Measurements from ENCODE around the gene PARP6. TPM values are rescaled to one million over a fixed set of nuclear protein-coding genes. Genes with fewer than 3 reads are reported as not detected.

Gene PARP6
- total RNA-seq, 2 experiments from 2014 or later = 48.7 to 50.1 TPM

DNA sequence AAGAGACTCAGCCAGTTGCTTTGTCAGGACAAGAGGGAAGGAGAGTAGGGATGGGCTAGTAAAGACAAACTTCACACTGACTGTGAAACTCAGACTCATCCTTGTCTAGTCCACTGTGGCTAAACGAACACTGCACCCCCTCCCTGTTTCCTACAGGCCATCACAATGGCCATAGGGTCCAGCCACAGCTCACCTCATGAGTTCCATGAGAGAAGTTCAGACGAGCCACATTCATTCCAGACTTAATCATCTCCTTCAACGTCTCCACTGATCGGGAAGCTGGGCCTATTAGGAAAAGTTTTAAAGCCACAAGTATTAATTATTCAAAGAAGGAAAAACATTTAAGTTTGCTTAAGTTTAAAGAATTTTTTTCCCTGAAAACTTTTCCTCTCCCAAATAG, 55.1 kb downstream of the PARP6 start:
- peak overlapping the region; percentile 55 for H3K27ac Mint-ChIP-seq

DNA sequence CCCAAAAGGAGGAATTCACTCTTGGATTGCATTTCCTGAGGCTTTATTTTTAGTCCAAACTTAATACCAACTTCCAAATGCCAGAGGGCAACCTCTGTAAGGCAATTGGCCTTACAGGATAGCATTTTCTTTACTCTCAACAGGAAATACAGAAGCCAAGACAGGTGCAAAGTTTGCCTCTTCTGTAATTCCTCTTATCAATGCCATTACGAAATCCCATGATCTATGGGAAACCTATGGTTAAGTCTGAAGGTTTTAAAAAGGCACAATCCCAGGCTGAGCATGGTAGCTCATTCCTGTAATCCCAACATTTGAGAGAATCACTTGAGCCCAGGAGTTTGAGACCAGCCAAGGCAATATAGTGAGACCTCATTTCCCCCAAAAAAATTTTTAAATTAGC, 56.3 kb downstream of the PARP6 start:
- ATAC-seq = no peak
- Mint-ChIP-seq H3K27ac (no peak overlapping the region), H3K4me3 (no peak overlapping the region), H3K4me1 (ENCODE audit: low read depth) (peaks cover 45% of the 10 kb centered on the region), H3K27me3 (no peaks in the 10 kb centered on the region), H3K36me3 (ENCODE audit: low read depth) (peaks cover 71% of the 10 kb centered on the region), H3K9me3 (no peaks in the 10 kb centered on the region)
- DNase-seq = no peak
- intact Hi-C loops (cut with micrococcal nuclease) = no loop called here
- no peak for TF ChIP-seq CTCF (IDR thresholded peaks at IDR 0.05)
- ChIA-PET POLR2A (interaction anchor here (0.9 to 3.2 kb wide), 7 partner anchors 10 to 69 kb away, joined by 3 to 28 read pairs (median 3); partner anchors contain the start of genes GRAMD2A and PKM), CTCF (interaction anchor here (1.1 to 3.7 kb wide), 2 partner anchors 11 to 16 kb away, joined by 3 to 26 read pairs; no protein-coding TSS in a partner anchor)

More for the DNA sequence above, 55.1 kb downstream of the PARP6 start:
- Mint-ChIP-seq H3K27me3 (no peaks in the 10 kb centered on the region), H3K4me1 (ENCODE audit: low read depth) (peaks cover 54% of the 10 kb centered on the region), H3K9me3 (no peaks in the 10 kb centered on the region), H3K4me3 (no peak overlapping the region), H3K36me3 (ENCODE audit: low read depth) (peaks cover 72% of the 10 kb centered on the region)
- CTCF ChIA-PET = interaction anchor here (0.8 to 3.7 kb wide), 2 partner anchors 9 to 10 kb away, joined by 3 to 26 read pairs; no protein-coding TSS in a partner anchor
- DNase-seq = no peak
- TF ChIP-seq CTCF (IDR thresholded peaks at IDR 0.05) = no peak
- ATAC-seq = no peak
- POLR2A ChIA-PET = interaction anchor here (0.8 to 3.2 kb wide), 8 partner anchors 10 to 23 kb away, joined by 3 to 28 read pairs (median 4); partner anchors contain the start of gene GRAMD2A
- intact Hi-C loops (cut with micrococcal nuclease) = no loop called here

- Mint-ChIP-seq H3K27ac (peak overlapping the region; percentile 46), H3K9me3 (no peaks in the 10 kb centered on the region), H3K27me3 (no peaks in the 10 kb centered on the region), H3K4me3 (no peak overlapping the region), H3K4me1 (ENCODE audit: low read depth) (peaks cover 27% of the 10 kb centered on the region), H3K36me3 (ENCODE audit: low read depth) (peaks cover 97% of the 10 kb centered on the region)
- TF ChIP-seq CTCF (IDR thresholded peaks at IDR 0.05) = no peak
- ChIA-PET POLR2A (interaction anchor here (0.7 to 3.5 kb wide), 6 partner anchors 9 to 58 kb away, joined by 3 to 24 read pairs (median 12); no protein-coding TSS in a partner anchor), CTCF (interaction anchor here (1.5 to 1.6 kb wide), 2 partner anchors 10 to 15 kb away, joined by 3 to 4 read pairs; no protein-coding TSS in a partner anchor)
- intact Hi-C loops (cut with micrococcal nuclease) = no loop called here
- DNase-seq (no peak), ATAC-seq (no peak)
Measured at GRCh38 chr15:72207558-72208085, 64.7 kb downstream of the PARP6 start.

DNA sequence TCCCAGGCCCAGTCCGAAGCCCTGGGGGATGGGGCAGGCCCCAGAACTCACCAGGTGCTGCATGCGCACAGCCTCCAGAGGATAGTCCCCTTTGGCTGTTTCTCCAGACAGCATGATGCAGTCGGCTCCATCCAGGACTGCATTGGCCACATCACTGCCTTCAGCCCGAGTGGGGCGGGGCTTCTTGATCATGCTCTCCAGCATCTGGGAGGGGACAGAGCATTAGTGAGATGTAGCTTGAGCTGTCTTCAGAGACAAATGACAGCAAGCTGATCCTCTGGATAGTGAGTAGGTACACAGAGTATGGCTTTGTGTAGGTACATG, 65.7 kb downstream of the PARP6 start:
- Mint-ChIP-seq H3K27ac (peak overlapping the region; percentile 46), H3K27me3 (no peaks in the 10 kb centered on the region), H3K4me3 (no peak overlapping the region), H3K9me3 (no peaks in the 10 kb centered on the region), H3K4me1 (ENCODE audit: low read depth) (peaks cover 29% of the 10 kb centered on the region), H3K36me3 (ENCODE audit: low read depth) (peaks cover 99% of the 10 kb centered on the region)
- ChIA-PET CTCF (interaction anchor here (1.5 kb wide), 1 partner anchor 21 kb away, joined by 4 read pairs; no protein-coding TSS in a partner anchor), POLR2A (interaction anchor here (2.3 to 3.5 kb wide), 4 partner anchors 8 to 21 kb away, joined by 8 to 24 read pairs (median 16); no protein-coding TSS in a partner anchor)
- TF ChIP-seq CTCF (IDR thresholded peaks at IDR 0.05) = no peak
- no peak for DNase-seq
- intact Hi-C loops (cut with micrococcal nuclease) = no loop called here
- ATAC-seq = no peak
